HG02885 (cell line): ENCODE results near the gene TMC2.

Experiments used
- ATAC-seq: cut with Tn5 transposase; IDR thresholded peaks from one replicate; pipeline ENCODE4 v1.9.1; 2021; ENCODE audit warnings: mild to moderate bottlenecking; ENCODE audit not compliant: unreplicated experiment, poor library complexity

Gene TMC2

GRCh38 chr20:2576317-2576727 lies 39.9 kb downstream of the TMC2 start:
- ATAC-seq: no peak

GRCh38 chr20:2578475-2579192 lies 42.3 kb downstream of the TMC2 start:
- no peak for ATAC-seq

- no peak for ATAC-seq
Observed at GRCh38 chr20:2585811-2586210, 49.4 kb downstream of the TMC2 start.

GRCh38 chr20:2593756-2594155 lies 57.4 kb downstream of the TMC2 start:
- ATAC-seq: no peak

GRCh38 chr20:2595076-2595475 lies 58.7 kb downstream of the TMC2 start:
- no peak for ATAC-seq

DNA sequence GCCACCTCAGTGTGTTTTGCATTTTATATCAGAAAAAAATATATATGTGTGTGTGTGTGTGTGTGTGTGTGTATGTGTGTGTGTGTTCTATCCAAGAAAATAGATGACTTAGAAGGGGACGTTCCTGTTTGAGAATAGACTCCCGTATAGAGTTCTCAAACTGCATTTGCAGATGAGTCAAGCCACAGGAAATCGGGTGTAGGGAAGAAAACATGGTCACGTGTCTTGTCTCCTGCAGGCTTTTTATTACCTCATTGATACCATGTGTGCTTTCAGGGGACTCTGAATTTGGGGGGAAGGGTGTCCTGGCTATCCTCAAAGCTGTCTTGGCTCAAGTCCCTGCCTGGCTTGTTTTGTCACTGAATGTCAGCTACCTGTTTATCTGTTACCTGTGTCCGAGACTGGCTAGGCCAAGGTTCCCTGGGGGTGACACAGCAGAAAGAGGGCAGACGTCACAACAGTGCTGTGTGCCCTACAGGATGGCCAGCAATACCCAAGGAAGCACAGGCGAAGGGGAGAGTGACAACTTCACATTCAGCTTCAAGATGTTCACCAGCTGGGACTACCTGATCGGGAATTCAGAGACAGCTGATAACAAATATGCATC lies 60.4 kb downstream of the TMC2 start:
- no peak for ATAC-seq

DNA sequence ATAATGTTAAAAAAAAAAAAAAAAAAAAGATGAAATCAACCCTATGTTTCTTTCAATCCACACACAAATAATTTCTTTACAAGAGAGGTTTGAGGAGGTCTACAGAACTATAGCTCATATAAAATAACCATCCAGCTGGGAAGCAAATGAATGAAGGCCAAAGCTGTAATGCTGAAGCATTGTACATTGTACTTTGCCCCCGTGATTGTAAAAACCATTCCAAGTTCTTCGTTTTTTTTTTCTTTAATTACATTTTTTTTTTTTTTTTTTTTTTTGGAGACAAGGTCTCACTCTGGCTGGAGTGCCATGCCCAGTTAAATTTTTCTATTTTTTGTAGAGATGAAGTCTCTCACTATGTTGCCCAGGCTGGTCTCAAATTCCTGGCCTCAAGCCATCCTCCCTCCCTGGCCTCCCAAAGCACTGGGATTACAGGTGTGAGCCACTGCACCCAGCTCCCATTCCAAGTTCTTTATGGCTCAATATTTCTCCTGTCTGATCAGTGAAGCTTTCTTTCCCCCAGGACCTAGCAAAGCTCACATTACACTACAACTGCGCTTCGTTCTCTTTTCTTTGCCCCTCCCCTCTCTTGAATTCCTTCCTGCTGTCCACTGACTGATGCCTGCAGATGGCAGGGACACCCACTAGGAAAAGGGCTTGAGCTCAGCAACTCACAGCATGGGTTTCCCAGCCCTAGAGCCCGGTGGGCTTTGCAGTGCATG lies 63.1 kb downstream of the TMC2 start:
- no peak for ATAC-seq

GRCh38 chr20:2602046-2602735 lies 65.8 kb downstream of the TMC2 start:
- ATAC-seq: no peak

- ATAC-seq: no peak
Observed at GRCh38 chr20:2602746-2603145, 66.4 kb downstream of the TMC2 start.

GRCh38 chr20:2603816-2604505 lies 67.6 kb downstream of the TMC2 start:
- ATAC-seq: no peak

DNA sequence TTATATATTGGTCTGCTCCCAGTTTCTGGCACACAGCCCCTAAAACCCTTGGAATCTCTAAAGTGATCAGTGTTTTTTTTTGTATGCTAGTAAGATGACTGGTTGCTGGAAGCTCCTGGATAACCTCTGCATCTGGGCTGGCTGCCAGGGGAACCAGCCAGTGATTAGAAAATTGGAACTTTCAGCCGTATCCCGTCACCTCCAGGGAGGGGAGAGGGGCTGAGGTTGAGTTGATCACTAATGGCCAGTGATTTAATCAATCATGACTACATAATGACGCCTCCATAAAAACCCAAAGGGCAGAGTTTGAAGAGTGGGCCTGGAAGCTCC lies 68.1 kb downstream of the TMC2 start:
- ATAC-seq: no peak

DNA sequence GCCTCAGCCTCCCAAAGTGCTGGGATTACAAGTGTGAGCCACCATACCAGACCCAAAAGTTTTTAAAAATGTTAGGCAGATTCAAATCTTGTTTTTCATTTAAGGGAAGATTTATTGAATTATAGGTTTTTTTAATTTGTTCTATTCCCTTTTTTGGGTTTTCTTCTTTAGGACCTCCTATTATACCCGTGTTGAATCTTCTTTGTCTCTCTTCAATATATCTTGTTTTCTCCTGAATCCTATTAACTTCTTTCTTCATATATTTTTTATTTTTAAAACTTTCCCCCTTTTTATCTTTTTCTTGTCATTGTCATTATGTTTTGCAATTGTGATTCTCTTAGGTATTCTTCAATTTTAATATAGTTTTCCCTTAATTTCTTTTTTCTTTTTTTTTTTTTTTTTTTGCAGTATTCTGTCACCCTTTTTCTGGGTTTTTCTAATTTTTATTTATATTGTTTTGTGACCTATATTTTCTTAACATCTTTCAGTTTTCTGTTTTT lies 70.2 kb downstream of the TMC2 start:
- no peak for ATAC-seq

GRCh38 chr20:2610326-2610725 lies 74.0 kb downstream of the TMC2 start:
- no peak for ATAC-seq

DNA sequence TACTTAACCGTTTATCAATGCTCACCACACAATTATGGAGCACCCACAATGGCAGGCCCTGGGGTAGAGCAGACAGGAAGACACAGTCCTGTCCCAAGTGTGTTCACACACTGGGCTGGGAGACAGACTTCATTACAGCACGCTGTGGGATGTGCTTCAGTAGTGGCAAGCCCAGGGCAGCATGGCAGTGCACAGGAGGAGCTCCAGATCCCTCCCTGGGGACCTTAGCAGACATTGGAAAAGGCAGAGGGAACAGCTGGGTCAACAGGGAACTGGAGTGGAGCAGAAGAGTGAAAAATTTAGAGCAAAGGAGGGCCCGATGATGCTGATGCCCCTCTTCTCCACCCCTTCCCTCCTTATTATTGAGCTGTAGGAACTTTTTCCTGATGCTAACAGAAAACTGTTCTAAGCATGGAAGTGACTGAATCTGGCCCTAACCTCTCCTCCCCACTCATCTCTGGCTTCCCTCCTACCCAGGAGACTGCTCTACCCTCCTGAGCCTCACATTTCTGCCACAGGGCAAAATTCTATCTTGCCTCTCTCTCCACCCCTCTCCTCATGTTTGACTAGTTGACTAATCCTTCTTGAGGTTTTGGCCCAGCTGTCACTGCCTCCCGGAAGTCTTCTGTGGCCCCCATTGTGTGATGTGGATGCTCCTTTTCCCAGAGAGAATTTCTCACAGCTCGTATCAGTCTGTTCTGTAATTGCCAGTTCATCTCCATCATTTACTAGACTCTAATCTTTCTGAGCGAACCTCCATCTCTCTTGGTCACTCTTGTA lies 74.8 kb downstream of the TMC2 start:
- no peak for ATAC-seq

DNA sequence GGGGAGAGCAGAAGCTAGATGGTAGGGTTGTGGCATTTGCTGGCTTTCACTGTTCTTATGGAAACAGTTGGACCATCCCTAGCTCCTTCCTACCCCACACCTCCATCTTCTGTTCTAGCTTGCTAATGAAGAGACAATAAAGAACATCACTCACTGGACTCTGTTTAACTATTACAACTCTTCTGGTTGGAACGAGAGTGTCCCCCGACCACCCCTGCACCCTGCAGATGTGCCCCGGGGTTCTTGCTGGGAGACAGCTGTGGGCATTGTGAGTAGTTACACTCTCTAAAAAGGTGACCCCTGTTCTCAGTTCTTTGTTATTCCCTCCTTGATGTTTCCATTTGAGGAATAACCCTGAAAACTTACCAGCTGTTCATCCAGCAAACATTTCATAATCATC lies 75.7 kb downstream of the TMC2 start:
- ATAC-seq: no peak

- no peak for ATAC-seq
Observed at GRCh38 chr20:2616634-2617033, 80.3 kb downstream of the TMC2 start.

GRCh38 chr20:2617099-2617714 lies 80.8 kb downstream of the TMC2 start:
- no peak for ATAC-seq

- no peak for ATAC-seq
Observed at GRCh38 chr20:2618815-2619214, 82.4 kb downstream of the TMC2 start.

GRCh38 chr20:2619337-2619736 lies 83.0 kb downstream of the TMC2 start:
- ATAC-seq: no peak
